Body of pancreas (tissue), 4 donors: Measurements from ENCODE around the gene ADAMTS2.

Experiments used
- POLR2A ChIP-seq, 3 donors: fragments of 450-650 bp; IDR thresholded peaks; one replicate each; pipeline ENCODE4 v1.6.1; 2016; ENCODE audit warnings: antibody characterized with exemption in 3 of 3, mild to moderate bottlenecking in 2 of 3
- TF ChIP-seq, protein P1 (sequence below), 7 experiments: fragments of 450-650 bp in 4 of 7; fragments of 200-600 bp in 3 of 7; sonication (generic) in 3 of 7; IDR thresholded peaks; one replicate each; pipeline ENCODE4 v1.5.1; 2016 to 2019; ENCODE audit warnings: antibody characterized with exemption in 7 of 7

DNA sequence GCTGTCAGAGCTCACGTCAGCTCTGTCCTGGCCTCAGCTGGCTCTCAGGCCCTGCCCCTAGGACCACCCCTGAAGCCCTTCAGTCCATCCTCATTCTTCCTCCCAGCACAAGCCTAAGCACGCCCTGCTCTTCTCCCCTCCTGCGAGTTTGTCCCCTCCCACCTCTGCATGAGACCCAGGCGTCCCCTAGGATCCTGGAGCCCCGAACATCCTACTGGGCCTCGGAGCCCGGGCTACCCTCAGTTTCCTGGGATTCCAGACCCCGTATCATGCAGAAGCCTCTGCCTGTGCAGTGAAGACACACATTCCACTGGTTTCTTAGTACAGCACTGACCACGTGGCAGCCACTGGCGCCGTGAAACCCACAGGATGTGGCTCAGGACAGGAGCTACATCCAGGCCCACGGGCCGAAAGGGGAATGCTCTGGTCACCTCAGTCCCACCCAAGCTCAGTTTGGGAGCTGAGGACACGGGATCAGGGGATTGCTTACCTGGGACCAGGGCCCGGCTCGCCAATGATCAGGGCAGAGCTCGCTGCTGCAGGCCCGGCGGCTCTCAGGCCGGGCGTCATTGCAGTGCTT is 220.9 kb downstream of the ADAMTS2 start:
- TF ChIP-seq, protein P1, sequence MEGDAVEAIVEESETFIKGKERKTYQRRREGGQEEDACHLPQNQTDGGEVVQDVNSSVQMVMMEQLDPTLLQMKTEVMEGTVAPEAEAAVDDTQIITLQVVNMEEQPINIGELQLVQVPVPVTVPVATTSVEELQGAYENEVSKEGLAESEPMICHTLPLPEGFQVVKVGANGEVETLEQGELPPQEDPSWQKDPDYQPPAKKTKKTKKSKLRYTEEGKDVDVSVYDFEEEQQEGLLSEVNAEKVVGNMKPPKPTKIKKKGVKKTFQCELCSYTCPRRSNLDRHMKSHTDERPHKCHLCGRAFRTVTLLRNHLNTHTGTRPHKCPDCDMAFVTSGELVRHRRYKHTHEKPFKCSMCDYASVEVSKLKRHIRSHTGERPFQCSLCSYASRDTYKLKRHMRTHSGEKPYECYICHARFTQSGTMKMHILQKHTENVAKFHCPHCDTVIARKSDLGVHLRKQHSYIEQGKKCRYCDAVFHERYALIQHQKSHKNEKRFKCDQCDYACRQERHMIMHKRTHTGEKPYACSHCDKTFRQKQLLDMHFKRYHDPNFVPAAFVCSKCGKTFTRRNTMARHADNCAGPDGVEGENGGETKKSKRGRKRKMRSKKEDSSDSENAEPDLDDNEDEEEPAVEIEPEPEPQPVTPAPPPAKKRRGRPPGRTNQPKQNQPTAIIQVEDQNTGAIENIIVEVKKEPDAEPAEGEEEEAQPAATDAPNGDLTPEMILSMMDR (IDR thresholded peaks at IDR 0.05) = no peak
- TF ChIP-seq POLR2A (IDR thresholded peaks at IDR 0.05) = no peak
